Mesendoderm (in vitro differentiated cells): ENCODE data around the gene AKR1C1.
"Not testable (repeated sequence)": the region's sequence is repeated elsewhere in the genome, so short reads cannot be mapped to it uniquely, and the experiment has no call there.

Experiments used
- DNase-seq: peaks from one replicate; pipeline ENCODE4 v3.0.0; 2013
- H2AK5ac ChIP-seq: 2 replicates; pipeline ENCODE4 v1.6.1; 2013; ENCODE audit warnings: low read length, inconsistent platforms
- H2BK120ac ChIP-seq: 2 replicates; pipeline ENCODE4 v1.6.1; 2013; ENCODE audit warnings: low read depth, mild to moderate bottlenecking, low read length, moderate library complexity, mixed read lengths
- H2BK15ac ChIP-seq: replicated peaks from 2 replicates; pipeline ENCODE4 v1.6.1; 2013; ENCODE audit warnings: low read depth, mild to moderate bottlenecking, moderate library complexity
- H2BK5ac ChIP-seq: 2 replicates; pipeline ENCODE4 v1.6.1; 2013; ENCODE audit warnings: low read length, inconsistent platforms
- H3K18ac ChIP-seq: 2 replicates; pipeline ENCODE4 v1.6.1; 2013; ENCODE audit warnings: mild to moderate bottlenecking, low read length, mixed read lengths
- H3K23ac ChIP-seq: one replicate; pipeline ENCODE4 v1.6.1; 2013; ENCODE audit warnings: low read length
- H3K27ac ChIP-seq: 2 replicates; pipeline ENCODE4 v1.5.1; 2013; ENCODE audit warnings: low read depth, mild to moderate bottlenecking, inconsistent platforms, low read length, moderate library complexity
- H3K27me3 ChIP-seq: 2 replicates; pipeline ENCODE4 v1.6.1; 2013; ENCODE audit warnings: low read length, control low read depth, mild to moderate bottlenecking, inconsistent platforms; ENCODE audit not compliant: insufficient read depth, poor library complexity
- H3K36me3 ChIP-seq: 2 replicates; pipeline ENCODE4 v1.6.1; 2013; ENCODE audit warnings: low read length, inconsistent platforms; ENCODE audit not compliant: control insufficient read depth, insufficient read depth
- H3K4ac ChIP-seq: one replicate; pipeline ENCODE4 v1.6.1; 2013; ENCODE audit warnings: low read depth, mild to moderate bottlenecking, low read length, moderate library complexity
- H3K4me1 ChIP-seq: 2 replicates; pipeline ENCODE4 v1.6.1; 2013; ENCODE audit warnings: low read depth, low read length, inconsistent platforms; ENCODE audit not compliant: control insufficient read depth
- H3K4me2 ChIP-seq: 2 replicates; pipeline ENCODE4 v1.6.1; 2013; ENCODE audit warnings: low read length
- H3K4me3 ChIP-seq: 2 replicates; pipeline ENCODE4 v1.5.1; 2013; ENCODE audit warnings: mild to moderate bottlenecking, low read length
- H3K56ac ChIP-seq: one replicate; pipeline ENCODE4 v1.6.1; 2013; ENCODE audit warnings: low read length
- H3K79me1 ChIP-seq: 2 replicates; pipeline ENCODE4 v1.6.1; 2013; ENCODE audit warnings: low read length, inconsistent platforms
- H3K79me2 ChIP-seq: 2 replicates; pipeline ENCODE4 v1.6.1; 2013; ENCODE audit warnings: mild to moderate bottlenecking, low read length; ENCODE audit not compliant: control insufficient read depth, insufficient read depth
- H3K9ac ChIP-seq: 2 replicates; pipeline ENCODE4 v1.6.1; 2013; ENCODE audit warnings: low read length, inconsistent platforms
- H4K5ac ChIP-seq: one replicate; pipeline ENCODE4 v1.6.1; 2013; ENCODE audit warnings: low read length
- H4K8ac ChIP-seq: one replicate; pipeline ENCODE4 v1.6.1; 2013; ENCODE audit warnings: low read depth, mild to moderate bottlenecking, control low read depth, low read length, moderate library complexity
- WGBS: extraction: QIAGEN DNeasy Blood & Tissue Kit; methylation state at CpG from one replicate; pipeline ENCODE4 v1.1.7; 2013; ENCODE audit warnings: low lambda C conversion rate, missing lambda C conversion rate; ENCODE audit not compliant: insufficient coverage; ENCODE audit errors: extremely low coverage; 5-methylcytosine and 5-hydroxymethylcytosine counted together

AKR1C1 gene

GRCh38 chr10:4984223-4984622 lies 21.0 kb downstream of the AKR1C1 start:
- Histone ChIP-seq H4K8ac (no peak overlapping the region), H3K9ac (no peak overlapping the region)
- no CpG with 5 or more reads among the region's 10 CpGs for WGBS

GRCh38 chr10:4984971-4985594 lies 21.9 kb downstream of the AKR1C1 start:
- Histone ChIP-seq H3K79me2 (no peaks in the 10 kb centered on the region), H3K79me1 (no peaks in the 10 kb centered on the region), H3K27ac (no peak overlapping the region), H3K4me2 (no peak overlapping the region), H3K9ac (no peak overlapping the region), H3K4me3 (no peak overlapping the region), H3K56ac (no peak overlapping the region), H3K4me1 (no peaks in the 10 kb centered on the region), H4K5ac (no peak overlapping the region), H2BK5ac (no peak overlapping the region), H3K23ac (no peak overlapping the region), H3K18ac (no peak overlapping the region), H3K36me3 (no peaks in the 10 kb centered on the region), H2AK5ac (no peak overlapping the region), H3K27me3 (no peaks in the 10 kb centered on the region), H2BK120ac (no peak overlapping the region), H3K4ac (no peak overlapping the region), H2BK15ac (no peak overlapping the region), H4K8ac (no peak overlapping the region)
- peak; percentile 49 for DNase-seq
- no CpG with 5 or more reads among the region's 7 CpGs for WGBS

More at GRCh38 chr10:4984223-4984622, 21.0 kb downstream of the AKR1C1 start:
- Histone ChIP-seq H3K4me3 (no peak overlapping the region), H2AK5ac (no peak overlapping the region), H2BK120ac (no peak overlapping the region), H3K27me3 (no peaks in the 10 kb centered on the region), H3K23ac (no peak overlapping the region), H3K27ac (no peak overlapping the region), H3K4ac (no peak overlapping the region), H2BK5ac (no peak overlapping the region), H4K5ac (no peak overlapping the region), H3K79me2 (no peaks in the 10 kb centered on the region), H2BK15ac (no peak overlapping the region), H3K79me1 (no peaks in the 10 kb centered on the region), H3K4me1 (no peaks in the 10 kb centered on the region), H3K18ac (no peak overlapping the region), H3K56ac (no peak overlapping the region), H3K36me3 (no peaks in the 10 kb centered on the region), H3K4me2 (no peak overlapping the region)
- DNase-seq = no peak

GRCh38 chr10:4988000-4988641 lies 24.9 kb downstream of the AKR1C1 start:
- H3K4me3 ChIP-seq, H3K23ac ChIP-seq, H2BK15ac ChIP-seq, H4K8ac ChIP-seq, H3K56ac ChIP-seq, H3K4me1 ChIP-seq, H3K27ac ChIP-seq, DNase-seq, H3K27me3 ChIP-seq, H3K18ac ChIP-seq, H2AK5ac ChIP-seq, H2BK5ac ChIP-seq, H3K9ac ChIP-seq, H4K5ac ChIP-seq, H3K4me2 ChIP-seq, H3K36me3 ChIP-seq, H3K79me1 ChIP-seq, H3K79me2 ChIP-seq, H2BK120ac ChIP-seq, H3K4ac ChIP-seq: not testable (repeated sequence)
- WGBS = no CpG with 5 or more reads among the region's 6 CpGs

DNA sequence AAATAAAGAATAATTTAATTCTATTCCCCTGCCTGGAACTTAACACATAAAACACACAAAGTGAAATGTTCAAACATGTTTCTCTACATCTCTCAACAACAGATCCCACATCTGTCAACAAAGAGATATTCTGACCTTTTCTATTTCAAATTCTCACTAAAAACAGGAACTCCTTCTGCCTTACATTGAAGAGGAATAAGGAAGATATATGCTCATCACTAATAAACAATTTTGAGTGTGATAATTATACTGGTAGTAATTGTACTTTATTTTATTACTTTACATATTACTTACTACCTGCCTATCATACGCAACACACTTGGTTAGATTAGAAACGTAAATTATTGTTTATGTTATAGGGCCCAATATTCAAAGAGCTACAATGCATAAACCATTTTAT lies 27.0 kb downstream of the AKR1C1 start:
- no peak overlapping the region for H2BK120ac ChIP-seq
- WGBS = no CpG with 5 or more reads among the region's 2 CpGs
- H3K79me2 ChIP-seq = no peaks in the 10 kb centered on the region

DNA sequence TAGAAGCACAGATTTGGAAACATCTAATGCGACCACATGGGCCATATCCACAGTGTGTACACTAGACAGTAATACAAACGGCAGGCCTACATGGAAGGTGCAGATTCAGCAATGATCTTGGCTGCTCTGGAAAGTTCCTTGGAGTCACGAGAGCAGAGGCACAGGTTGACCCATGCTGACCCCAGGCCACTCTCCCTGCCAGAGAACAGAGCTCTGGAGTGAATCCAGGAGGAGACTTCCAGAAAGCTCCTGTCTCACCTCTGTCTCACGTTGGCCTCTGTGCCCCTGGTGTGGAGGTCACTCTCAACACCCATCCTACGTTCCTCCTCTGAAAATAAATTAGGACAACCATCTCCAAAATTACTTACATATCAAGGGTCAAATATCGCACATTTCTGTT lies 28.2 kb downstream of the AKR1C1 start:
- H3K79me2 ChIP-seq, H2BK120ac ChIP-seq, H3K4me3 ChIP-seq, H3K36me3 ChIP-seq, DNase-seq, H3K18ac ChIP-seq, H3K56ac ChIP-seq, H4K5ac ChIP-seq, H3K4me2 ChIP-seq, H3K9ac ChIP-seq, H2BK15ac ChIP-seq, H4K8ac ChIP-seq, H3K4me1 ChIP-seq, H3K27ac ChIP-seq, H3K23ac ChIP-seq, H3K4ac ChIP-seq, H2AK5ac ChIP-seq, H3K79me1 ChIP-seq, H3K27me3 ChIP-seq, H2BK5ac ChIP-seq: not testable (repeated sequence)
- WGBS = no CpG with 5 or more reads among the region's 6 CpGs

More for the DNA sequence above, 27.0 kb downstream of the AKR1C1 start:
- Histone ChIP-seq H3K4me1 (no peaks in the 10 kb centered on the region), H2BK15ac (no peak overlapping the region), H3K23ac (no peak overlapping the region), H3K27me3 (no peaks in the 10 kb centered on the region), H2BK5ac (no peak overlapping the region), H4K5ac (no peak overlapping the region), H2AK5ac (no peak overlapping the region), H3K27ac (no peak overlapping the region), H3K4ac (no peak overlapping the region), H3K56ac (no peak overlapping the region), H3K4me3 (no peak overlapping the region), H3K4me2 (no peak overlapping the region), H3K9ac (no peak overlapping the region), H3K18ac (no peak overlapping the region), H4K8ac (no peak overlapping the region), H3K36me3 (no peaks in the 10 kb centered on the region), H3K79me1 (no peaks in the 10 kb centered on the region)
- no peak for DNase-seq

- not testable (repeated sequence) for H2AK5ac ChIP-seq, H3K27ac ChIP-seq, H3K4me1 ChIP-seq, H3K36me3 ChIP-seq, H3K4me2 ChIP-seq, H2BK5ac ChIP-seq, H2BK120ac ChIP-seq, H3K56ac ChIP-seq, H3K9ac ChIP-seq, H3K79me1 ChIP-seq, H3K23ac ChIP-seq, H4K8ac ChIP-seq, H3K4me3 ChIP-seq, DNase-seq, H3K79me2 ChIP-seq, H2BK15ac ChIP-seq, H3K27me3 ChIP-seq, H3K4ac ChIP-seq, H3K18ac ChIP-seq, H4K5ac ChIP-seq
- no CpG with 5 or more reads among the region's 10 CpGs for WGBS
Measured at GRCh38 chr10:4992564-4992963, 29.3 kb downstream of the AKR1C1 start.
